Lower leg skin (tissue), 3 donors: ENCODE results near the gene C5orf63.

Source experiments
- CTCF ChIP-seq, 3 donors: fragments of 450-650 bp; IDR thresholded peaks; one replicate each; pipeline ENCODE4 v1.5.1; 2016; ENCODE audit warnings: antibody characterized with exemption in 3 of 3, mild to moderate bottlenecking in 3 of 3, moderate library complexity in 2 of 3
- POLR2A ChIP-seq, 2 donors: fragments of 450-650 bp; IDR thresholded peaks; one replicate each; pipeline ENCODE4 v1.6.1; 2016 to 2017; ENCODE audit warnings: antibody characterized with exemption in 2 of 2, mild to moderate bottlenecking in 1 of 2, moderate library complexity in 1 of 2

GRCh38 chr5:127086589-127086988 lies 13.3 kb upstream of the C5orf63 start:
- TF ChIP-seq CTCF (IDR thresholded peaks at IDR 0.05) (no peak), POLR2A (IDR thresholded peaks at IDR 0.05) (no peak)
